Measurements from ENCODE around the gene LYSMD2.

DNA sequence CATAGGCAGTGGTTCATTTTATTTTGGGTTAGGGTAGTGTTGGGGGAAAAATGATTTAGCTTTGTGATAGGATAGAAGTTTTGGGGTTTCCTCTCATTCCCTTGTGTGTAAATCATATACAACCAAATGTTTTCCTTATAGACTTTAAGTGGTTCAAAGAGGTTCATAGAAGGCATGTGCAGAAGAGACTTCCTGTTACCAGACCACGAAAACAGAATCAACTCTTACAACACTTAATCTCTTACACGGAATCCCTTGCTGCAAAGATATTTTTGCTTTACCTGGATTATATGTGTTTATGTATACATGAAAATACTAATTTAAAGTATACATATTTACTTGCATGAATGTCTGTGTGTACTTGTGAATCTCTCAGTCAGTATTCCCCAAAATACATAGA is 16.8 kb upstream of the LYSMD2 start:
- TF ChIP-seq EZH2phosphoT487 (IDR thresholded peaks at IDR 0.05; ENCODE audit: unreplicated experiment) (no peak), POLR2AphosphoS5 (IDR thresholded peaks at IDR 0.05; ENCODE audit: low read depth) (no peak), EZH2 (IDR thresholded peaks at IDR 0.05; ENCODE audit: low read depth, unreplicated experiment) (no peak), JUNB (IDR thresholded peaks at IDR 0.05; ENCODE audit: unreplicated experiment) (no peak)
- TF ChIP-seq, protein P1, sequence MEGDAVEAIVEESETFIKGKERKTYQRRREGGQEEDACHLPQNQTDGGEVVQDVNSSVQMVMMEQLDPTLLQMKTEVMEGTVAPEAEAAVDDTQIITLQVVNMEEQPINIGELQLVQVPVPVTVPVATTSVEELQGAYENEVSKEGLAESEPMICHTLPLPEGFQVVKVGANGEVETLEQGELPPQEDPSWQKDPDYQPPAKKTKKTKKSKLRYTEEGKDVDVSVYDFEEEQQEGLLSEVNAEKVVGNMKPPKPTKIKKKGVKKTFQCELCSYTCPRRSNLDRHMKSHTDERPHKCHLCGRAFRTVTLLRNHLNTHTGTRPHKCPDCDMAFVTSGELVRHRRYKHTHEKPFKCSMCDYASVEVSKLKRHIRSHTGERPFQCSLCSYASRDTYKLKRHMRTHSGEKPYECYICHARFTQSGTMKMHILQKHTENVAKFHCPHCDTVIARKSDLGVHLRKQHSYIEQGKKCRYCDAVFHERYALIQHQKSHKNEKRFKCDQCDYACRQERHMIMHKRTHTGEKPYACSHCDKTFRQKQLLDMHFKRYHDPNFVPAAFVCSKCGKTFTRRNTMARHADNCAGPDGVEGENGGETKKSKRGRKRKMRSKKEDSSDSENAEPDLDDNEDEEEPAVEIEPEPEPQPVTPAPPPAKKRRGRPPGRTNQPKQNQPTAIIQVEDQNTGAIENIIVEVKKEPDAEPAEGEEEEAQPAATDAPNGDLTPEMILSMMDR (conservative IDR thresholded peaks at IDR 0.05; ENCODE audit: low read depth in 2 of 2): no peak
- TF ChIP-seq, protein P2, sequence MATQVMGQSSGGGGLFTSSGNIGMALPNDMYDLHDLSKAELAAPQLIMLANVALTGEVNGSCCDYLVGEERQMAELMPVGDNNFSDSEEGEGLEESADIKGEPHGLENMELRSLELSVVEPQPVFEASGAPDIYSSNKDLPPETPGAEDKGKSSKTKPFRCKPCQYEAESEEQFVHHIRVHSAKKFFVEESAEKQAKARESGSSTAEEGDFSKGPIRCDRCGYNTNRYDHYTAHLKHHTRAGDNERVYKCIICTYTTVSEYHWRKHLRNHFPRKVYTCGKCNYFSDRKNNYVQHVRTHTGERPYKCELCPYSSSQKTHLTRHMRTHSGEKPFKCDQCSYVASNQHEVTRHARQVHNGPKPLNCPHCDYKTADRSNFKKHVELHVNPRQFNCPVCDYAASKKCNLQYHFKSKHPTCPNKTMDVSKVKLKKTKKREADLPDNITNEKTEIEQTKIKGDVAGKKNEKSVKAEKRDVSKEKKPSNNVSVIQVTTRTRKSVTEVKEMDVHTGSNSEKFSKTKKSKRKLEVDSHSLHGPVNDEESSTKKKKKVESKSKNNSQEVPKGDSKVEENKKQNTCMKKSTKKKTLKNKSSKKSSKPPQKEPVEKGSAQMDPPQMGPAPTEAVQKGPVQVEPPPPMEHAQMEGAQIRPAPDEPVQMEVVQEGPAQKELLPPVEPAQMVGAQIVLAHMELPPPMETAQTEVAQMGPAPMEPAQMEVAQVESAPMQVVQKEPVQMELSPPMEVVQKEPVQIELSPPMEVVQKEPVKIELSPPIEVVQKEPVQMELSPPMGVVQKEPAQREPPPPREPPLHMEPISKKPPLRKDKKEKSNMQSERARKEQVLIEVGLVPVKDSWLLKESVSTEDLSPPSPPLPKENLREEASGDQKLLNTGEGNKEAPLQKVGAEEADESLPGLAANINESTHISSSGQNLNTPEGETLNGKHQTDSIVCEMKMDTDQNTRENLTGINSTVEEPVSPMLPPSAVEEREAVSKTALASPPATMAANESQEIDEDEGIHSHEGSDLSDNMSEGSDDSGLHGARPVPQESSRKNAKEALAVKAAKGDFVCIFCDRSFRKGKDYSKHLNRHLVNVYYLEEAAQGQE (IDR thresholded peaks at IDR 0.05; ENCODE audit: unreplicated experiment): no peak
